ENCODE data around the gene CACNA1C.

GRCh38 chr12:2234091-2234490 lies 181.3 kb downstream of the CACNA1C start:
- no peak for TF ChIP-seq POLR2A (IDR thresholded peaks at IDR 0.05)
- no peak for TF ChIP-seq POLR2AphosphoS5 (IDR thresholded peaks at IDR 0.05)
